Measurements from ENCODE around the gene SRSF1.
"Not testable (repeated sequence)": the region's sequence is repeated elsewhere in the genome, so short reads cannot be mapped to it uniquely, and the experiment has no call there.

The SRSF1 gene

GRCh38 chr17:57990037-57990436 is 17.0 kb downstream of the SRSF1 start:
- no peak for DNase-seq (ENCODE audit: low read depth in 2 of 2)

GRCh38 chr17:57988301-57989250 is 18.5 kb downstream of the SRSF1 start:
- DNase-seq (ENCODE audit: low read depth in 2 of 2) = peak; percentile 41 to 49

GRCh38 chr17:57987581-57988300 is 19.3 kb downstream of the SRSF1 start, which contains the start of gene VEZF1:
VEZF1 (minus strand) TSS chr17:57988254; CDS start chr17:57988111, 143 bp downstream.
- peak; percentile 52 to 64 for DNase-seq (ENCODE audit: low read depth in 2 of 2)

GRCh38 chr17:57986841-57987580 is 20.0 kb downstream of the SRSF1 start:
- peak in 1 of 2 donors; percentile 26 for DNase-seq (ENCODE audit: low read depth in 2 of 2)

- DNase-seq (ENCODE audit: low read depth in 2 of 2) = no peak
Observed at GRCh38 chr17:57985675-57985974, 21.4 kb downstream of the SRSF1 start.

GRCh38 chr17:57984936-57985674 is 21.9 kb downstream of the SRSF1 start:
- no peak for DNase-seq (ENCODE audit: low read depth in 2 of 2)

- no peak for DNase-seq (ENCODE audit: low read depth in 2 of 2)
Observed at GRCh38 chr17:57984261-57984890, 22.7 kb downstream of the SRSF1 start.

GRCh38 chr17:57983446-57983845 is 23.6 kb downstream of the SRSF1 start:
- no peak for DNase-seq (ENCODE audit: low read depth in 2 of 2)

- no peak for DNase-seq (ENCODE audit: low read depth in 2 of 2)
Observed at GRCh38 chr17:57982452-57983170, 24.4 kb downstream of the SRSF1 start.

- DNase-seq (ENCODE audit: low read depth in 2 of 2) = no peak
Observed at GRCh38 chr17:57980522-57980921, 26.5 kb downstream of the SRSF1 start.

GRCh38 chr17:57979076-57979475 is 28.0 kb downstream of the SRSF1 start:
- no peak for DNase-seq (ENCODE audit: low read depth in 2 of 2)

- DNase-seq (ENCODE audit: low read depth in 2 of 2) = no peak
Observed at GRCh38 chr17:57976594-57976993, 30.5 kb downstream of the SRSF1 start.

- no peak for DNase-seq (ENCODE audit: low read depth in 2 of 2)
Observed at GRCh38 chr17:57975044-57975443, 32.0 kb downstream of the SRSF1 start.

- not testable (repeated sequence) for DNase-seq (ENCODE audit: low read depth in 2 of 2)
Observed at GRCh38 chr17:57974053-57974824, 32.8 kb downstream of the SRSF1 start.

GRCh38 chr17:57972151-57972550 is 34.9 kb downstream of the SRSF1 start:
- no peak for DNase-seq (ENCODE audit: low read depth in 2 of 2)

GRCh38 chr17:57971572-57971971 is 35.5 kb downstream of the SRSF1 start:
- no peak for DNase-seq (ENCODE audit: low read depth in 2 of 2)

- no peak for DNase-seq (ENCODE audit: low read depth in 2 of 2)
Observed at GRCh38 chr17:57970710-57971109, 36.3 kb downstream of the SRSF1 start.

- DNase-seq (ENCODE audit: low read depth in 2 of 2) = no peak
Observed at GRCh38 chr17:57968456-57968855, 38.6 kb downstream of the SRSF1 start.

GRCh38 chr17:57966875-57967274 is 40.2 kb downstream of the SRSF1 start:
- DNase-seq (ENCODE audit: low read depth in 2 of 2) = no peak

- DNase-seq (ENCODE audit: low read depth in 2 of 2) = no peak
Observed at GRCh38 chr17:57966246-57966645, 40.8 kb downstream of the SRSF1 start.
